ENCODE data around the gene ZBTB21. TPM values are rescaled to one million over a fixed set of nuclear protein-coding genes. Genes with fewer than 3 reads are reported as not detected.

Gene ZBTB21
- polyA plus RNA-seq, 3 donors, result 4.7 to 7.2 (median 6.3) TPM

- peaks cover 0 to 6% of the 10 kb centered on the region in 2 donors for H3K4me1 ChIP-seq (ENCODE audit: control insufficient read depth in 1 of 2, insufficient read depth in 2 of 2, low read length in 2 of 2)
- H3K27me3 ChIP-seq (ENCODE audit: control insufficient read depth in 2 of 2, insufficient read depth in 2 of 2, low read length in 2 of 2), result no peaks in the 10 kb centered on the region
- H3K4me2 ChIP-seq (replicated peaks; ENCODE audit: extremely low read depth, low read length, poor library complexity, severe bottlenecking), result no peak overlapping the region
- no peaks in the 10 kb centered on the region for H3K36me3 Mint-ChIP-seq
- H3K9me3 Mint-ChIP-seq, result no peaks in the 10 kb centered on the region
- no peak overlapping the region for H3K4me3 Mint-ChIP-seq
- no peak overlapping the region for H3K9ac ChIP-seq (ENCODE audit: insufficient read depth, low read length, poor library complexity, severe bottlenecking)
- no peaks in the 10 kb centered on the region for H3K9me3 ChIP-seq (replicated peaks in 1 of 2; ENCODE audit: control insufficient read depth in 1 of 2, insufficient read depth in 1 of 2, low read length in 2 of 2)
- no peak overlapping the region for H3K4me3 ChIP-seq (replicated peaks in 1 of 3; ENCODE audit: low read depth in 2 of 3, low read length in 3 of 3)
- no peaks in the 10 kb centered on the region for H4K20me1 ChIP-seq (ENCODE audit: insufficient read depth, low read length)
- no peak for DNase-seq
- no peaks in the 10 kb centered on the region for H3K79me2 ChIP-seq (ENCODE audit: insufficient read depth, low read length)
- H3K27ac Mint-ChIP-seq, result no peak overlapping the region
- H2AFZ ChIP-seq (ENCODE audit: insufficient read depth, low read depth, low read length, poor library complexity, severe bottlenecking), result no peak overlapping the region
- intact Hi-C loops (cut with micrococcal nuclease), result no loop called here
- H3K4me1 Mint-ChIP-seq, result peaks cover 13% of the 10 kb centered on the region
- H3K27ac ChIP-seq (ENCODE audit: low read depth in 1 of 2, low read length in 2 of 2), result no peak overlapping the region
- 93% methylated on average over 15 of the region's 16 CpGs for WGBS (ENCODE audit: insufficient coverage)
- no peaks in the 10 kb centered on the region for H3K36me3 ChIP-seq (replicated peaks in 1 of 2; ENCODE audit: control insufficient read depth in 1 of 2, insufficient read depth in 2 of 2, low read length in 2 of 2)
- H3K27me3 Mint-ChIP-seq (ENCODE audit: low read depth in 3 of 3), result peaks cover 2 to 13% (median 7%) of the 10 kb centered on the region in 3 donors
- TF ChIP-seq CTCF (IDR thresholded peaks at IDR 0.05), result no peak
Measured at GRCh38 chr21:41958886-41959563, 51.1 kb downstream of the ZBTB21 start.

GRCh38 chr21:41957991-41958766 lies 52.0 kb downstream of the ZBTB21 start:
- no peaks in the 10 kb centered on the region for H3K9me3 Mint-ChIP-seq
- no peak overlapping the region for H2AFZ ChIP-seq (ENCODE audit: insufficient read depth, low read depth, low read length, poor library complexity, severe bottlenecking)
- no peaks in the 10 kb centered on the region for H3K36me3 Mint-ChIP-seq
- no peak overlapping the region for H3K4me3 Mint-ChIP-seq
- H3K4me1 ChIP-seq (ENCODE audit: control insufficient read depth in 1 of 2, insufficient read depth in 2 of 2, low read length in 2 of 2), result peaks cover 4 to 7% of the 10 kb centered on the region in 2 donors
- no peaks in the 10 kb centered on the region for H3K27me3 ChIP-seq (ENCODE audit: control insufficient read depth in 2 of 2, insufficient read depth in 2 of 2, low read length in 2 of 2)
- no peaks in the 10 kb centered on the region for H3K9me3 ChIP-seq (replicated peaks in 1 of 2; ENCODE audit: control insufficient read depth in 1 of 2, insufficient read depth in 1 of 2, low read length in 2 of 2)
- H3K4me2 ChIP-seq (replicated peaks; ENCODE audit: extremely low read depth, low read length, poor library complexity, severe bottlenecking), result no peak overlapping the region
- H3K4me3 ChIP-seq (replicated peaks in 1 of 3; ENCODE audit: low read depth in 2 of 3, low read length in 3 of 3), result no peak overlapping the region
- TF ChIP-seq CTCF (IDR thresholded peaks at IDR 0.05), result no peak
- no peak for DNase-seq
- no peak overlapping the region for H3K9ac ChIP-seq (ENCODE audit: insufficient read depth, low read length, poor library complexity, severe bottlenecking)
- H3K27ac Mint-ChIP-seq, result no peak overlapping the region
- intact Hi-C loops (cut with micrococcal nuclease), result no loop called here
- H3K27me3 Mint-ChIP-seq (ENCODE audit: low read depth in 3 of 3), result peaks cover 2 to 14% (median 7%) of the 10 kb centered on the region in 3 donors
- no peaks in the 10 kb centered on the region for H3K36me3 ChIP-seq (replicated peaks in 1 of 2; ENCODE audit: control insufficient read depth in 1 of 2, insufficient read depth in 2 of 2, low read length in 2 of 2)
- 67% methylated on average over 23 of the region's 24 CpGs for WGBS (ENCODE audit: insufficient coverage)
- no peak overlapping the region for H3K27ac ChIP-seq (ENCODE audit: low read depth in 1 of 2, low read length in 2 of 2)
- H3K79me2 ChIP-seq (ENCODE audit: insufficient read depth, low read length), result no peaks in the 10 kb centered on the region
- H4K20me1 ChIP-seq (ENCODE audit: insufficient read depth, low read length), result no peaks in the 10 kb centered on the region
- H3K4me1 Mint-ChIP-seq, result peaks cover 13% of the 10 kb centered on the region

All from CD14-positive monocyte (primary cell).